ENCODE measurements around the gene CCDC137. TPM values are rescaled to one million over a fixed set of nuclear protein-coding genes. Genes with fewer than 3 reads are reported as not detected.

The CCDC137 gene
- total and polyA plus RNA-seq, 2 of the 13 experiments (the other 11 are each of a cell fraction or from before 2014, with no cell fraction given) = 14.6 to 39.1 TPM

GRCh38 chr17:81700353-81701287 lies 34.1 kb downstream of the CCDC137 start (continued):
- no peak for TF ChIP-seq ZNF281 (CRISPR knock-in tag; IDR thresholded peaks at IDR 0.05; ENCODE audit: borderline replicate concordance)
- peak; percentile 87 for TF ChIP-seq ZNF263 (CRISPR knock-in tag; IDR thresholded peaks at IDR 0.05)
- no peak for TF ChIP-seq AFF4 (CRISPR knock-in tag; IDR thresholded peaks at IDR 0.05)
- TF ChIP-seq ZC3H13 (CRISPR knock-in tag; IDR thresholded peaks at IDR 0.05) = peak; percentile 90
- no peak for TF ChIP-seq ZNF124 (CRISPR knock-in tag; IDR thresholded peaks at IDR 0.05)
- no peak for TF ChIP-seq SMAD3 (CRISPR knock-in tag; IDR thresholded peaks at IDR 0.05)
- TF ChIP-seq NR2F6 (IDR thresholded peaks at IDR 0.05) = no peak
- no peak for TF ChIP-seq NR2F6 (CRISPR knock-in tag; IDR thresholded peaks at IDR 0.05)
- no peak for TF ChIP-seq PHF5A (CRISPR knock-in tag; IDR thresholded peaks at IDR 0.05; ENCODE audit: low read depth, unreplicated experiment)
- no peak for TF ChIP-seq ZNF142 (CRISPR knock-in tag; IDR thresholded peaks at IDR 0.05)
- TF ChIP-seq MTA3 (CRISPR knock-in tag; IDR thresholded peaks at IDR 0.05) = no peak
- TF ChIP-seq LRRFIP1 (CRISPR knock-in tag; conservative IDR thresholded peaks at IDR 0.05) = no peak
- no peak for TF ChIP-seq NFRKB (IDR thresholded peaks at IDR 0.05)
